ENCODE data around the gene UQCR11.
"Not testable (repeated sequence)": the region's sequence is repeated elsewhere in the genome, so short reads cannot be mapped to it uniquely, and the experiment has no call there.

UQCR11 gene

GRCh38 chr19:1605236-1606137, at the start of gene UQCR11:
TSS of gene UQCR11 (minus strand) at chr19:1605462. CDS start at chr19:1605409, 53 bp downstream.
- peak; percentile 97 for DNase-seq

- DNase-seq = no peak
Measured at GRCh38 chr19:1654178-1654792, 49.0 kb upstream of the UQCR11 start.

GRCh38 chr19:1653300-1653628, 48.0 kb upstream of the UQCR11 start:
- no peak for DNase-seq

- DNase-seq = peak; percentile 99
Measured at GRCh38 chr19:1652471-1653299, 47.4 kb upstream of the UQCR11 start, which contains the start of gene TCF3. TSS of gene TCF3 (minus strand) at chr19:1652615. CDS start at chr19:1650248, 2,367 bp downstream.

GRCh38 chr19:1651568-1652291, 46.5 kb upstream of the UQCR11 start:
- DNase-seq = peak; percentile 70

- DNase-seq = peak; percentile 66
Measured at GRCh38 chr19:1650650-1651567, 45.6 kb upstream of the UQCR11 start.

- no peak for DNase-seq
Measured at GRCh38 chr19:1649706-1650649, 44.7 kb upstream of the UQCR11 start.

- no peak for DNase-seq
Measured at GRCh38 chr19:1648920-1649541, 43.8 kb upstream of the UQCR11 start.

- no peak for DNase-seq
Measured at GRCh38 chr19:1648459-1648849, 43.2 kb upstream of the UQCR11 start.

GRCh38 chr19:1647501-1648458, 42.5 kb upstream of the UQCR11 start:
- DNase-seq = no peak

- no peak for DNase-seq
Measured at GRCh38 chr19:1646659-1647453, 41.6 kb upstream of the UQCR11 start.

GRCh38 chr19:1646149-1646548, 40.9 kb upstream of the UQCR11 start:
- no peak for DNase-seq

- DNase-seq = no peak
Measured at GRCh38 chr19:1645299-1645698, 40.0 kb upstream of the UQCR11 start.

- DNase-seq = no peak
Measured at GRCh38 chr19:1644070-1644469, 38.8 kb upstream of the UQCR11 start.

GRCh38 chr19:1640893-1641448, 35.7 kb upstream of the UQCR11 start:
- DNase-seq = not testable (repeated sequence)

GRCh38 chr19:1636325-1637236, 31.3 kb upstream of the UQCR11 start:
- DNase-seq = no peak

Measured in right forelimb (tissue), 1 donor.